GM19467 (cell line): ENCODE measurements around the gene RNLS.

Experiments used
- ATAC-seq: cut with Tn5 transposase; IDR thresholded peaks from one replicate; pipeline ENCODE4 v1.9.1; 2021; ENCODE audit warnings: mild to moderate bottlenecking, moderate library complexity; ENCODE audit not compliant: unreplicated experiment

Gene RNLS

GRCh38 chr10:88395677-88396076 lies 187.4 kb downstream of the RNLS start:
- ATAC-seq, result no peak

- ATAC-seq, result no peak
These were observed 190.9 kb downstream of the RNLS start for GRCh38 chr10:88392222-88392621.

DNA sequence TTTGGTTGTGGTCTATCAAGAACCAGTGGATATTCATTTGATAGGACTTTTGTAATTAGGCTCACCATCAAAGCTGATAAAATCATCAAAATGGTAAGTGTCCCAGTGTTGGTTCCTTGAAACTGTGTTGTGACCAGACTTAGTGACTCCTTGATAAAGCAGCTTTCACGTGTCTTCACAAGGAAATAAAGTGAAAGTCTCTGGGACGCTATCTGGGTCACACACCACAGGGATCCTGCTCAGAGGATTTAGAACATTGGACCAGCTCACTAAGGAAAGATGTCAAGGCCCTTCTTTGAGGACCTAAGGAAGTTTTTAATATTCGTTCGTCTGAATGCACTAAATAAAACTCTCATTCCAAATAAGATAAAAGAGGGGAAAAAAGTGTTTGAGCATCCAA lies 193.1 kb downstream of the RNLS start:
- ATAC-seq, result no peak

DNA sequence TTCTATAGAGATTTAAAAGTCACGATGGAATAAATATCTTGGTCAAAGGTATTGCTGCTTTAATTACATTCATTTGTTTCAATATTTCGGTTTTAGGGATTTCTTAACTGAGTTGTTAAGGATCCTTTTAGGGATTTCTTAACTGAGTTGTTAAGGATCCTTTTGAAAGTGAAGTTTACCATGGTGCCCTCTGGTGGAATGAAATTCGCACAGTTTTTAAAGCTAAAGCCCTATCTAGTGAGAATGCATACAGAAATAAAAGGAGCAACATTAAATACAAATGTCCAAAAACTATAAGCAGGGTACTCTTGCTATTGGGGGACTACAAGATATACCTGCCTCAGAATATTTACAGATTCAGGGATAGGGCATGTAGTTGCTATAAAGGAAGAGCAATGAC lies 193.7 kb downstream of the RNLS start:
- no peak for ATAC-seq

DNA sequence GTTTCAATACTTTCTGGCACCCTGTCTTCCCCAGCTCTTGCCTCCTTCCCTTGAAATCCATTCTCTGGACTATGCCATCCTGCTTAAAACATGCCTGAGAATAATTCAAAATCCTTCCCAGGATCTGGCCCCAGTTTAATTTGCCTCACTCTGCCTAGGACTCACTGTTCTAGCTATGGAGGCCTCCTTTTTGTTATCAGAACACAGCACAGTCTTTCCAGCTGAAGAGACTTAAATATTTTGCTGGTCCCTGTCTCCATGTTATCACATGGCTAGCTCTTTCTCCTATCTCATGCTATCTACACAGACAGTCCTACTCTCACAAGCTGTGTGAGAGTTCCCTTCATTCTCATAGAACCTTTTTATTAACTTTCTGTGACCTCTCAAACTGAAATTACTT lies 194.8 kb downstream of the RNLS start:
- ATAC-seq, result no peak

- no peak for ATAC-seq
These were observed 196.0 kb downstream of the RNLS start for GRCh38 chr10:88386821-88387773.

DNA sequence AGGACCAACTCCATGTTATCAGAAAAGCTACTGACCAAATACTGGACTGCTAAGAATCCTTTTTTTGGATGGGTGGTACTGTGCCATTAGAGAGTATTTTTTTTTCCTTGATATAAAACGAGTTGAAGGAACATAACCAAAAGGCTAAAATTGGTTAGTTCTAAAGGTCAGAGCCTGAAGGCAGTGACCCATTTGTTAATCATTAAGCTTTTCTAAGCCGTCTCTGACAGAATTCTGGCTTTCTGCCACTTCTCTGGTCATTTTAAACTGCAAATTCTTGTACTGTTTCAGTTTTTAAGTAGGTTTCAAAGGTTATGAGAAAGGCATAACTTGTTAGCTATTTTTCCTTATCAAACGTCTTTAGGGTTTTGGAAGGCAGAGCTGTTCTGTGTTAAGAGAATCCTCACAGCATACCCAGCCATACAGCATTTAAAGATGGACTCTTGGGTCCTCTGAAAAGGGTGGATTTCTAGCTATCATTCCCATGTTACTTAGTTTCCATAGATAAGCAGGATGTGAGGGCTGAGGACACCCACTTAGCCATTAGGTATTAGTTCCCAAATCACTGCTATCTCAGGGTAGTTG lies 196.8 kb downstream of the RNLS start:
- peak; percentile 46 for ATAC-seq

DNA sequence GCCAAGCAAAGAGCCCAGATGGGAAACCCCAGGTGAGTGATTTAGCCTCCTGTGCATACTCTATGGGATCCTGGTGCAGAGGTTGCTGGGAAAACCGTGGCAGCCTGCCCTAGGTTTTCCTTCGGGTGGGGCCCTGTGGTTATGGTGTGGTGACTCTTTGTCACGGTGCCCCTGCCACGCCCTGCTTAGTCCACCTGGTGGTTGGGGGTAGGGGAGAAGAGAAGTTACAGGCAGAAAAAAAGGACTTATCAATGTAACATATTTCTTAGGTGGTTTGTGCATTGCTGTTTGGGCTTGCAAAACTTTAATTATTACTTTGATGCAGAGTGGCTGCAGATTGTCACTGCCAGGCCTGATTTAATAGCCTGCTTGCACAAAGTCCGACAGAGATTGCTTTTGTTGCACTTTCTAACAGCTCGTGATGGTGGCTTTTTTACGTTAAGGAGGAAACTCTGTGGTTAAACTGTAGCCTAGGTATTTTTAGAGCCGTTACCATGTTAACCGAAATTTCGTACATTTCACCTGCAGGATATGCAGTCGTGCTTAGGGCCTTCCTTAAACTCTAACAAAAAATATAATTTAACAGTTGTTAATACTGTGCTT lies 197.4 kb downstream of the RNLS start:
- ATAC-seq, result peak; percentile 72

DNA sequence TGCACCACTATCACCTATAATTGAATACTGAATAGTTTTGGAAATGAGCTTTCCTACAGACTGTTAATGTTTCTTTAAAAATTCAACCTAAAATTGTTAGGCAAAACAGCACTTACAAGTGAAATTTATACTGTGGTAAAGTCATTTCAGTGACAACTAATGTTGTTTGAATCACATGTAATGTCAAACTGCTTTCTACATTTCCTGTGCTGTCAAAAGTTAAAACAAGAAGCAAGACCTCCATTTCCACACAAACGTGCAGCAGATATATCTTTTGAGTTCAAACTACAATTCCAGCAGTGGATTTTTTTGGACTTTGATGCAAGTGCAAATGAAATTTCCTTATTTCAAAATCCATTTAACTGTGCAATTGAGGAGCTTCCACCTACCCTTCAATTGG lies 199.8 kb downstream of the RNLS start:
- no peak for ATAC-seq

DNA sequence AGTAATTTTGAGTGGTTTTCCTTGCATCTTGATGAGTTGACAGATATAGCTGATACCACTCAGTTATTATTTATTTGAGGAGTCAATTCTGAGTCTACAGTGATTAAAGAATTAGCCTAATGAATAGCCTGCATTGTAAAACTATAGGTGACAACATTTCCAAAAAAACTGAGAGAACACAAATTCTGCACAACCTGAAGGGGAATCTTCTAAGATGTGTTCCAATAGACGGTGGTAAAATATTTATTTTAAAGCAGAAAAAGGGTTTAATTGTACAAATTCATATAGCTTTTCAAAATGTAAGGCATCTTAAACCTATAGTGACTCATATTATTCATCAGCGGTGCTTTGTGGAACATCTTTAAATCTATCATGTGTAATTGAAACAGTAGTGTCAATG lies 200.4 kb downstream of the RNLS start:
- no peak for ATAC-seq

DNA sequence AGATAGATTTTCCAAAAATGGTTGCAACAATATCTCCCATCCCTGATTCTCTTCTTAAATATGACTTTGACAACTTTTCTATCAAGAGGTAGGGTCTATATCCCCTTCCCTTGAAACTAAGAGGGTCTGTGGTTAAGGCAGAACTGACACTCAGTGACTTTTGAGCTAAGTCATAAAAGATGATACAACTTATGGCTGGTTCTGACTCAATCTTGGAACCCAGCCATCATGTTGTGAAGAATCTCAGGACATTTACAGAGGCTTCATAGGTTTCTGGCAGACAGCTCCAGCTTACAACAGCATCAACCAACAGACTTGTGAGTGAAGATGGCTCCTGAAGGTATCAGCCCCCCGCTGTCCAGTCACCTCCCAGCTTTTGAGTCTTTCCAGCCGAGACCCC lies 203.5 kb downstream of the RNLS start:
- ATAC-seq, result no peak

DNA sequence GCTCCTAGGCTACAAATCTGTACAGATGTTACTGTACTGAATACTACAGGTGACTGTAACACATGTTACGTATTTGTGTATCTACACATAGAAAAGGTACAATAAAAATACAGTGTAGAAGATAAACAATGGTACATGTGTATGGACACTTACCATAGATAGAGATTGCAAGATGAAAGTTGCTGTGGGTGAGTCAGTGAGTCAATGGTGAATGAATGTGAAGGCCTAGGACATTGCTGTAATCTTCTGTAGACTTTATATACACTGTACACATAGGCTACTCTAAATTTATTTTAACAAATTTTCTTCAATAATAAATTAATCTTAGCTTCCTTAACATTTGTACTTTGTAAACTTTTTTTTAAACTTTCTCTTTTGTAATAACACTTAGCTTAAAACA lies 205.6 kb downstream of the RNLS start:
- ATAC-seq, result no peak

DNA sequence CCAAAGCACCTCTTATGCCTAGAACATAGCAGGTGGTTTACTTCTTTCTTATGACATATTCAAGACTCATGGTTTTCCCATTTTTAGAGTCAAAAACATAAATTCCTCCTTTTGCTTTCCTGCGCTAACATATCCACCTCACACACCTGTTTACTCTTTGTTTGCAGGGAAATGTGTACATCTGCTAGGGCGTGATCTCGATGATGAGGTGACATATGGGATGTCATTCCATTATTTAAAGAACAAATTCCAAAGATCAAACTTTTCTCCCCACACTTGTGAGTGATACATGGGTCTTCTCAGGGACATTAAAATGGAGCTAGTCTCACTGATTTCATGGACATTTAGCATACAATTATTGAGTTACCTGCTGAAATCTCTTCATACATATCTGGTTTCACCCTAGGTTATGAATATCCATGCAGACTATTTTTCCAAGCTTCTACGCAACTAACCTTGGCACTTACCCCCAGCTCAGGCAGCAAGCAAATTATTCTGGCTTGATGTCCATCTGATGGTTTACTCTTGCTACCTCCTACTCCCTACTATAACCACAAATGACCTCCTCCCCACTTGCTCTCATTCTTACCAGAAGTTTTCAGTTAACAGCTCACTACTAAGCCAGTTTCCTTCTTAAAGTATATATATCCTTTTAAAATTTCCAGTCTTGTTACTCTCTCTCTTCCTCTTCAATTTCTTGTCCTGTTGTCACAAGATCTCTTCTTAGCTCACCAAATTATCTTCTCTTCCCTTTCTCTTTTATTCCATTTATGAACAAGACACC lies 208.5 kb downstream of the RNLS start:
- no peak for ATAC-seq

DNA sequence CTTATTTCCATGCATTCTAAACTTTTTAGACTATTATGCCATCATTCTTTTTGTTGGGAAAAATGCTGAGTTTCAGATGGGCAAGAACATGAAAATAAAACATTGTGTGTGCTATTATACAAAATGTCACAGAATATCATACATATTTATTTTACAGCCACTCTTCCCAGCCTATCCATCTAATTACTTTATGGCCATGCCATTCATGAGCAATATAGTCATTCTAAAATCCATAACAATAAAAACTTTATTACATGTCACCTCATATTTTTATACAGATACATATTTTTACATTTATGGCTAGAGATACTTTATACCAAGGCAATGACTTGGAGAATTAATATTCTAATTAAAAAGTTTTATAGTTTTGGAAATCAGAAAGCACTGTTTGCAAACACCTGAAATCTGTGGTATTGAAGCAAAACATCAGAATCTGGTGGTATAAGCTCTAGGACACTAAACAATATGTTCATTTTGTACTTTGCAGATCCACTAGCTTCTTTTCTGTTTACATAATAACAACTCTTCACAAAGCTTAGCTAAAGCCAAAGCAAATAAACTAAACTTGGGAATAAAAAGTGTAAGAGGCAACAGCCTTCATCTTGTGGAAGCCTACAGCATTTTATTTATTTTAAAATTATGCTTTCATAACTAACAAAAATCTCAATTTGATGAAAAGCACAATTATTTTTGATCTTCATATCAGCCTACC lies 210.1 kb downstream of the RNLS start:
- ATAC-seq, result no peak

GRCh38 chr10:88372051-88372715 lies 210.9 kb downstream of the RNLS start:
- no peak for ATAC-seq

DNA sequence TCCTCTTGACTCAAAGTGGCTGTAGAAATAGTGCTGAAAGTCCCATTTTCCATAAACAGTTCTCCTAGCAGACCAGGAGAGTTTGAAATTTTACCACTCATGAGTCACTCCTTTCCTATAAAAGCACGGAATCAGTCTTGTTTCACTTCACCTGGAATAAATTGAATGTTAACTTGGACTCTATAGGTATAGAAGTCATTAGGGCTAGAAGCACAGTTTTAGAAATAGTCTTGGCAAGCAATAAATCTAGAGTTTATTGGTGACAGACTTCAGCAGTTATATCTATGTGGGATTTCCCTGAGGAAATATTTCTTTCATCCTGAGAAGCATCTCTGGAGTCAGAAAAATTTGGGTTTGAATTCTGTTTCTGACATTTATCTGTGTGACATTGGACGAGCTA lies 212.4 kb downstream of the RNLS start:
- ATAC-seq, result no peak

GRCh38 chr10:88366772-88367171 lies 216.3 kb downstream of the RNLS start:
- no peak for ATAC-seq

DNA sequence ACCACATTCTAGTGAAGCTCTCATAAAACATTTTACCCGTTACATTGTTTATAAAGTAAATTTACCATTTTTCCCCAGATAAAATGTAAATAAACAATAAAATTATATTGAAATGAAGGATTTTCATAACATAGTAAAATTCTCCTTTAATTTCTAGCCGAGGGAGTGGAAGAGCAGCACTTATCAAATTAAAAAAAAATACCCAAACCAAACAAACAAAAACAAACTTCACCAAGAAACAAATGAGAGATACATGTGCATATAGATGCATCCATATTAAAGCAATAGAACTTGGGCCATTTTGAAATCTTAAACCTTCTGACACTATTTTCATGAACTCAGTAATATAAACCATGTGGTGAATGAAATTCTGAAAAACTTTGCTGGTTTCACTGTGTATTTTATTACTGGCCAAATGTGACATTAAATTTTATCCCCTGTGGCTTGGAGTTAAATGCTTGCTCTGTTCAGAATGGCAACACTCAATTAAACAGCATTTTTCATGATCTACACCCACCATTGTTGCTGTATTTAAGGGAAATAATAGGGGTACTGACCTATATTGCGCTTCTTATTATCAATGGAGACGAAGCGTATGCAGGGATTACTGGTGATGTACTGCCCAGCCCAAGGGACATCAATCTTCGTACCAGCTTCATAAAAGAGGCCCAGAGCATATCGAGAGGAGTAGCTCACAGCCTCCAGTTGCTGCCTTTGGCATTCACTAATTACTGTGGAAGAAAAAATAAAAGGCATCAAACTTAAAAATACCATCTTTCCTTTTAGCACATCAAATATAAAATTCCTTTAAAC lies 220.9 kb downstream of the RNLS start:
- no peak for ATAC-seq

DNA sequence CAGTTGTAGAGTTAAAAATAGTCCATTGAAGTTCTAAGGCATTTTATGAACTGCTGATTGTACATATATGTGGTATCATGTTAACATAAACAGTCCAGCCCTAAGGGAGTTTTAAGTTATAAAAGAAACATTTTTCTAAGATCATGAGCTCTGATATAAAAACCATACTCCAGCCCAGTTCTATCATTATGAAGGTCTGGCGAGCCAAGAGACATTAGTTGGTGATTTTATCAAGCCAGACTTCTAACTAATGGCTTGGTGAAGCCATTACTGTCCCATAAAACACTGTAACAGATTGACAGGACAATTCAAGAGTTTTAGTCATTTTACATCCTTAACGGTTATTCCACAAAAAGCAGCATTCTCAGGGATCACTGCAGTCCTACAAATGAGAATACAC lies 221.6 kb downstream of the RNLS start:
- no peak for ATAC-seq
